Embryonic facial prominence (tissue), 1 donor: ENCODE data around the gene N4BP2.
"Not testable (repeated sequence)": the region's sequence is repeated elsewhere in the genome, so short reads cannot be mapped to it uniquely, and the experiment has no call there.

Experiments used
- DNase-seq: peaks from one replicate; pipeline ENCODE4 v3.0.0-alpha.2; 2016; ENCODE audit errors: extremely low spot score

N4BP2 gene

DNA sequence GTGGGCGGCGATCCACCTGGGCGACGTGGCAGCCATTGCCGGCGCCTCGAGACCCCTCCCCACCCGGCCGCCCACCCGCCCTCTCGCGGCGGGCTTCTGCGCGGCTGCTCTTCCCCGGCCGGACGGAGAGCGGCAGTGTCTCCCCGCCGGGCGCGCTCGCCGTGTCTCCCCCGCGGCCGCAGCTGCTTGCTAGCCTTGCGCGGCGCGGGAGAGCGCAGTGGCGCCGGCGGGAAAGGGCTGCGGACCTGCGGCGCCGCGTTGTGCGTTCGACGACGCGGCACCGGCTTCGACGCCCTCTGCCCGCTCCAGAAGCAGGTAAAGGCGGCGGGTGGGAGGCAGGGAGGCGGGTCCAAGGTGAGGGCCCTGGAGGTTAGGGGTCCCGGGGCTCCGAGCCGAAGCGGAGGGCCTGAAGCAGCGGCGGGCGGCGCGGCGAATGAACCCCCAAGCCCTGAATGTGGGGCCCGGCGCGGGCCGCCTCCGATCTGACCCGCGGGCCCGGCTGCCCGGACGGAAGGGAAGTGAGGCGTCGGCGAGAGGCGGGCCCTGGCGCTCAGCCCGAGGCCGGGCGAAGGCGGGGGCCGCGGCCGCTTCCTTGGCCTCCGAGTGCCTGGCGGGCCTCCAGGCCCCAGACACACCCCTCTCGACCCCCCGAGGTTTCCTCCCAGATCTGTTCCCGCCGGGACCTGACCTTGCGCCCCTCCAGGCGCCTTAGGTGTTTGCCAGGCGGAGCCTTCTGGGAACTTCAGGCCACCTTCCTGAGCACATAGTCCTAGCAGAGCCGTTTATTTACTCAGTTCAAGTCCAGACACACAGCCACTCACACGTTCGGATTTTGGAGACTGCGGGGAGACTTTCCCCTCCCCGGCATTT, at the start of gene N4BP2:
N4BP2 (plus strand) TSS at position 135 of the 870 bp plus-strand sequence. CDS start 40,491 bp downstream, outside the sequence.
- peak; percentile 75 for DNase-seq

DNA sequence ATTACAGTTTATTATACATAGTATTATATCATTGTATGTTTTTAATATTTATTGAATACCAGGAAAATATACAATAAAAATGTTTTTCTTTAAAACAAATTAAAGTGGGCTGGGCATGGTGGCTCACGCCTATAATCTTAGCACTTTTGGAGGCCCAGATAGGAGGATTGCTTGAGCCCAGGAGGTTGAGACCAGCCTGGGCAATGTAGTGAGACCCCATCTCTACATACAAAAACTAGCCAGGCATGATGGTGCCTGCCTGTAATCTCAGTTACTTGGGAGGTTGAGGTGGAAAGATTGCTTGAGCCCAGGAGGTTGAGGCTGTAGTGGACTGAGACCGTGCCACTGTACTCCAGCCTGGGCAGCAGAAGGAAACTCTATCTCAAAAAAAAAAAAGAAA, 40.6 kb upstream of the N4BP2 start:
- no peak for DNase-seq

- DNase-seq: no peak
Observed at GRCh38 chr4:40020221-40020620, 36.4 kb upstream of the N4BP2 start.

- not testable (repeated sequence) for DNase-seq
Observed at GRCh38 chr4:40021116-40021515, 35.5 kb upstream of the N4BP2 start.

- DNase-seq: not testable (repeated sequence)
Observed at GRCh38 chr4:40024049-40024448, 32.6 kb upstream of the N4BP2 start.

- DNase-seq: no peak
Observed at GRCh38 chr4:40032785-40033184, 23.9 kb upstream of the N4BP2 start.

GRCh38 chr4:40033613-40034012, 23.0 kb upstream of the N4BP2 start:
- no peak for DNase-seq

GRCh38 chr4:40038977-40039376, 17.7 kb upstream of the N4BP2 start:
- DNase-seq: no peak

DNA sequence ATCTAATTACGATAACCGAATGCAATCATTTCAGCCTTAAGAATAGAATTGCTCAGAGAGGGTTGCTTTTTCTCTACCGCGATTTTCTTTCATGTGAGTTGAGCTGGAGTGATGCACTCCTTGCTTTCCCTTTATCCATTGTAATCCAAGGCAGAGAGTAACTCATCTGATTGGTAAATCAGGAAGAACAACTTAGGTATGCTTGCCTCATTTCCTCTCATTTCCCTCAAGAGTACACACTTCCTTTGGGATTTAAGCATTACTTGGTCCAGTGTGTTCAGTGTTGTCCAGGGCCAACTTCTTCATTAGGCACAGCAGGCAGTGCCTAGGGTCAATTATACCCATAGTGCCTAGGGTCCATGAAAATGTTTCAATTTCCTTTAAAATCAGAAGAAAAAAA, 15.7 kb upstream of the N4BP2 start:
- no peak for DNase-seq

GRCh38 chr4:40043786-40044185, 12.9 kb upstream of the N4BP2 start:
- no peak for DNase-seq

GRCh38 chr4:40046311-40046980, 10.2 kb upstream of the N4BP2 start:
- no peak for DNase-seq

DNA sequence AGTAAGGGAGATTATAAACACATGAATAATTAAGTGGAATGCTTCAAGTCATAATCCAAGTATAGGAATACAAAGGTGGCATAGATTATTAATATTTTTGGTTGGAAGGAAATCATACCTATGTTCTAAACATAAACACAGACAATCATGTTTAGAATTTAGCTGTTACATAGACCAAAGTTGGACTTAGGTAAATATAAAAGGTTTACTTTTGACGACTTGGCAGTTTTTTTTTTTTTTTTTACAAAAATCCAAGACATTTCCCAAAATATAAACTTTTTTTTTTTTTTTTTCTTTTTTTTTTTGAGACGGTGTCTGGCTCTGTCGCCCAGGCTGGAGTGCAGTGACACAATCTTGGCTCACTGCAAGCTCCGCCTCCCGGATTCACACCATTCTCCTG, 3.5 kb upstream of the N4BP2 start:
- no peak for DNase-seq

GRCh38 chr4:40055511-40055862, 1.2 kb upstream of the N4BP2 start:
- DNase-seq: no peak

DNA sequence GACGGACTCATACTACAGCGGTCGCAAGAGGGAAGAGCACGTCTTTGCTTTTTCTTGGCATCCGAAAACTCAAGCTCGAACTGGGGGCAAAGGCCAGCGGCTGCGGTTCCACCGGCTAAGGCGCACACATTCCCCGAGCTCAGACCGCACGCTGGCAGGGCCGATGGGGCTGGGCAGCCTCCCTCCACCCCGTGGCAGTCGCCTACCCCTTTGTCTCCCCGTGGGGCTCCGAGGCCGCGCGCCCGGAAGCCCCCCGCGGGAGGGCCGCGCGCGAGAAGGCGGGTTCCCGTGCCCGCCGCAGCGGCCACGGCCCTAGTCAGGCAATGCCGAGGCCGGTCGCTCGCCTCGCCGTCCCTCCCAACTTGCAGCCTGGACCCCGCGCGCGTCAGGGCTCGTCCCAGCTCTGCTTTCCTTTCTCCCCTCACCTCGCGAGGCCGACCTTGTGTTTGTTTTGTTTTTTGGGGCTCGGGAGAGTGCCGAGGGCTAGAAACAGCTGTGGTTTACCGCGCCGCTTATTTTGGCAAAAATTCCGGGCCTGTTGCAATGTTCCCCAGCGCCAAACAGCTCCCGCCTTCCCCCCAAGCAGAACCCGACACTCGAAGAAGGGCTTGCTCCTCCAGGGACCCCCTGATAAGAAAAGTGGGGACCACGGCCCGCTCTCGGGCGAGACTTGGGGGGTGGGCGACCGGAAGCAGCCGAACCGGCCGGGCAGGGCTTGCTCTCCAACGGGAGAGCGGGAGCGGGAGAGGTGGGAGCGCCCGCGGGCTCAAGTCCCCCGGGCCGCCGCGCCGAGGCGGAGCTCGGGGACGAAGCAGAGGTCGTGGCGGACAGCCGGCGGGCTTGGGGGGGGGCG, 561 bp upstream of the N4BP2 start:
- DNase-seq: peak; percentile 59

GRCh38 chr4:40057586-40058091, 989 bp downstream of the N4BP2 start:
- peak; percentile 95 for DNase-seq

DNA sequence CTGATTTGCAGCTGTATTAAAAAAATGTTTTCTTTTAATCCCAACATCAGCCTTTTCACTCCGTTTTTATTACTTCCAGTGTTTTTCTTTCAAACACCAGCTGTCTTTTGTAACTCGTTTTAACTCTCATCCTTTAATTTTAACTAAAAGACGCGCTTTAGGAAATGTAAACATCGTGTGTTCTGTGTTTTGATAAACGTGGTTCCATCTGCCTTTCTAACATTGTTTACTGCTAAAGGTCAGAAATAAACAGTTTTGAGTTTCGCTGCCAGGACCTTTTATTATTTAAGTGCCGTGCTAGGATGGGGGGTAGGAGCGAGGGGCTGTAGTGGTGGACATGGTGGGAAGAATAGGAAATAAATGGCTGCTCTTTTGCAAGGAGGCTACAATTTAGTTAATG, 1.5 kb downstream of the N4BP2 start:
- no peak for DNase-seq

- DNase-seq: no peak
Observed at GRCh38 chr4:40058854-40059253, 2.2 kb downstream of the N4BP2 start.

GRCh38 chr4:40059362-40059761, 2.7 kb downstream of the N4BP2 start:
- DNase-seq: no peak

DNA sequence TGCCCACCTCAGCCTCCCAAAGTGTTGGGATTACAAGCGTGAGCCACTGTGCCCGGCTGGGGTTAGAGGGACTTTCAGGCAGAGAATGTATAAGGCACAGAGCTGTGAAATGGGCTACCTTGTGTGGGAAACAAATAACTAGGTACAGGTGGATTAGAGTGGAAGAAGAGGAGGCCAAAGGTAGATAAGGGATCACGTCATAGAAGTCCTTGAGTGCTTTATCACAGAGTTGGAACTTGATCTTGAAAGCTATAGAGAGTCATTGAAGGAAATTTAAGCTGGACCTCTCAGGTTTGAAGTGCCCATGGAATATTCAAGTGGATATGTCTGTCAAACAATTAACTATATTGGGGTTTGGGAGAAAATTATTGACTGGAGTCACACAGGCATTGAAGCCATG, 8.4 kb downstream of the N4BP2 start:
- DNase-seq: no peak

DNA sequence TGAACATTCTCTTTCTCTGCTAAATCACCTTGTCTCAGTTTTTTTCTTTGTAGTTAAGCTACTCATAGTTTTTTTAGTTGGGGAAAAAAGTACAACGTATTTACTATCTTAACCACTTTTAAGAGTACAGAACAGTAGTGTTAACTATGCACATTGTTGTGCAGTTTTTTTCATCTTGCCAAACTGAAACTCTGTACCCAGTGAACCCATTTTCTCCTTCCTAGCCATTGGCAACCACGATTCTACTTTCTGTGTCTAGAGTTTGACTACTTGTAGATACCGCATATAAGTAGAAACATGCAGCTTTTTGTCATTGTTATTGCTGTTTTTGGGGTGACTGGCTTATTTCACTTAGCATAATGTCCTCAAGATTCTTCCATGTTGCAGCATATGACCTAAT, 10.0 kb downstream of the N4BP2 start:
- DNase-seq: no peak

DNA sequence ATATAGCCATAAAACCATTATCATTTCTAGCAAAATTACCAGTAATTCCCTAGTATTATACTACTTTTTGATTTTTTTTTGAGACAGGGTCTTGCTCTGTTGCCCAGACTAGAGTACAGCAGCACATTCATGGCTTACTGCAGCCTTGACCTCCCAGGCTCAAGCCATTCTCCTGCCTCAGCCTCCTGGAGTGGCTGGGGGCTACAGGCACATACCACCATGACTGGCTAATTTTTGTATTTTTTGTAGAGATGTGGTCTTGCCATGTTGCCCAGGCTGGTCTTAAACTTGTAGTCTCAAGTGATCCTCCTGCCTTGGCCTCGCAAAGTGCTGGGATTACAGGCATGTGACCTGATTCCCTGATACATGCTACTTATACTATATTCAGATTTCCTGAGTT, 13.7 kb downstream of the N4BP2 start:
- no peak for DNase-seq

GRCh38 chr4:40086421-40086820, 29.8 kb downstream of the N4BP2 start:
- no peak for DNase-seq
